ENCODE results near the gene TRIM5.
"Not testable (repeated sequence)": the region's sequence is repeated elsewhere in the genome, so short reads cannot be mapped to it uniquely, and the experiment has no call there.

TRIM5 gene

GRCh38 chr11:5688482-5688881 is 3.6 kb upstream of the TRIM5 start:
- no peak for DNase-seq

GRCh38 chr11:5686426-5686825 is 1.6 kb upstream of the TRIM5 start:
- no peak for DNase-seq

DNA sequence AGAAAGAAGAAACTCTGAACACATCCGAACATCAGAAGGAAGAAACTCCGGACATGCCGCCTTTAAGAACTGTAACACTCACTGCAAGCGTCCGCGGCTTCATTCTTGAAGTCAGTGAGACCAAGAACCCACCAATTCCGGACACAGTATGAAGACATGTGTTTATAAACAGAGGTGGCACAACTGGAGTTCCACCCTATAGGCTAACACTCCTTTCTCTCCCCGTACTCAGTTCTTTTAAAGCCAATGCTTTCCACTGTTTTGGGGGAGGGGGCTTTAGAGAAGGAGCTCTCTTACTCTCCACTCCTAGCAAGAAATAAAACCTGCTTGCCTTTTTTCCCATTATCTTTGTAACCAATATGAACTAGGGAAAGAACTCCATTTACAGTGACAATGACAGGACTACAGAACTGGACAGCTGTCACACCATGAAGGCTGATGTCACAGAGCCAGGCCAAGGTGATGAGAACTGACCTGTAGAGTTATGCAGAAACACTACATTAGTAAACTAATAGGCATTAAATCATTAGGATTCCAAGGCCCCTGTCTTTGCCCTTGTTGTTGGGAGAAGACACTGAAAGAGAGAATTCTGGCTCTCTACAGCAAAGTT is 733 bp downstream of the TRIM5 start:
- no peak for DNase-seq

- not testable (repeated sequence) for DNase-seq
These were observed 1.3 kb downstream of the TRIM5 start for GRCh38 chr11:5683620-5684019.

DNA sequence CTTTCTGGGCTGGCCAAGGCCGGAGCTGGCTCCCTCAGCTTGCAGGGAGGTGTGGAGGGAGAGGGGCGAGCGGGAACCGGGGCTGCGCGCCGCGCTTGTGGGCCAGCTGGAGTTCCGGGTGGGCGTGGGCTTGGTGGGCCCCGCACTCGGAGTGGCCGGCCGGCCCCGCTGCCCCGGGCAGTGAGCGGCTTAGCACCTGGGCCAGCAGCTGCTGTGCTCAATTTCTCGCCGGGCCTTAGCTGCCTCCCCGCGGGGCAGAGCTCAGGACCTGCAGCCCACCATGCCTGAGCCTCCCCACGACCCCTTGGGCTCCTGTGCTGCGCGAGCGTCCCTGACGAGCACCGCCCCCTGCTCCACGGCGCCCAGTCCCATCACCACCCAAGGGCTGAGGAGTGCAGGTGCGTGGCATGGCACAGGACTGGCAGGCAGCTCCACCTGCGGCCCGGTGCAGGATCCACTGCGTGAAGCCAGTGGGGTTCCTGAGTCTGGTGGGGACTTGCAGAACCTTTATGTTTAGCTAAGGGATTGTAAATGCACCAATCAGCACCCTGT is 1.9 kb downstream of the TRIM5 start:
- DNase-seq: not testable (repeated sequence)

- no peak for DNase-seq
These were observed 5.1 kb downstream of the TRIM5 start for GRCh38 chr11:5679811-5680210.

GRCh38 chr11:5674391-5674790 is 10.5 kb downstream of the TRIM5 start:
- no peak for DNase-seq

GRCh38 chr11:5671831-5672230 is 13.0 kb downstream of the TRIM5 start:
- no peak for DNase-seq

DNA sequence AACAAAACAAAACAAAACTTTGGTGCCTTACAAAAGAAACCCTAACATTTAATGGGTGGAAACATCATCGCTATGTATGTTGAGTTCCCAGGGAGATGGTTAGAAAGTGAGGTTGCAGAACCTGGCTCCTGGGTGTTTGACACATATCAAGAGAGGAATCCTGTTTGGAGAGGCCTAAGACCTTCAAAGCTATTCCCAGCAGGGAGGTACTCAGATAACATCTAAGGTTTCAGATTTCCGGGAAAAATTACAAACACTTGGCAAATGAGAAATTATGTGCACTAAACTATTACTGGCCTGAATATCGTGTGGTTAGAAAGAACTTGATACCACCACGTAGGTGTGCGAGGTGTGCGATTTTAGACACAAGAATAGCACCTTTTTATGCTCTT is 18.5 kb downstream of the TRIM5 start:
- DNase-seq: no peak

- DNase-seq: no peak
These were observed 19.0 kb downstream of the TRIM5 start for GRCh38 chr11:5665746-5666401.

DNA sequence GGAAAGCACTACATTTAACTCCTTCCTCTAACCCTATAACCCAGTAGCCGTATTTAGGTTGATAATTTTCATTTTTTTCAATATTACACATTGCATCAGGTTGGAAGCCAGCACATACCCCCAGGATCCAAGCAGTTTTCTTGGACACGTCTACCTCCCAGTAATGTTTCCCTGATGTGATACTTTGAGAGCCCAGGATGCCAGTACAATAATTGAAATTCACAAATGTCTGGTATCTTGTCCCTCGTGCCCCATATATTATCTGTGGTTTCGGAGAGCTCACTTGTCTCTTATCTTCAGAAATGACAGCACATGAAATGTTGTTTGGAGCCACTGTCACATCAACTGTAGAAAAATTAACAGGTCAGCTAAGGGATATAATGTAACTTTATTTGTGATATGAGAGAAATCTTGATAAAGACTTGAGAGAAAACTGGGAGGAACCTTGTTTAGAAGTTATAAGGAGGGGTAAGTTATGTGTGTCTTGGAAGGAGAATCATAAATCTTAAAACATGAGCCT is 19.8 kb downstream of the TRIM5 start:
- DNase-seq: no peak

DNA sequence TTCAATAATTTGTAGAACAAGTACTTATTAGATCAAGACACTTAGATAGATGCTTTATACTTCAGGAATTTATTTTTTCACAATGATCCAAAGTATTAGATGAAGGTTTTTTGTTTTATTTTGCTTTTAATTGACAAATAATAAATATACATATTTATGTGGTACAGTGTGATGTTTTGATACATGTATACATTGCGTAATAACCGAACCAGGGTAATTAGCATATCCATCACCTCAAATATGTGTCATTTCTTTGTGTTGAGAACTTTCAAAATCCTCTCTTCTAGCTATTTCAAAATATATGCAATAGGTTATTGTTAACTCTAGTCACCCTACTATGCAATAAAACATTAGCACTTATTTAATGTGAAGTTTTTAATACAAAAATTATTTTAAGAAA is 21.4 kb downstream of the TRIM5 start:
- DNase-seq: no peak

DNA sequence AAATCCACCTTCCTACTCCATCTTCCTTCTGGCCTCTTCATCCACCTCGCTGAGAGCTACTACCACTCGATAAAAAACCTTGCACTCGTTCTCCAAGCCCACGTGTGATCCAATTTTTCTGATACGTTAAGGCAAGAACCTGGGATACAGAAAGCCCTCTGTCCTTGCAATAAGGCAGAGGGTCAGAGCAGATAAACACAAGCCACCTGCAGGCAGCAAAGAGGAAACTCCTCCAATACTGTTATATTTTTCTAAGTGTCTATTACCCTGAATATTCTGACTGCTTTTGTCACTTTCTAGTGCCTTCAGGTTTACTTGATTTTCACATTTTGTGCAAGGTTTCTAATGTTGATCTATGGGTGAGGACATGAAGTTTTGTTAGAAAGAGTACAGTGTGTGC is 26.6 kb downstream of the TRIM5 start:
- no peak for DNase-seq

- DNase-seq: not testable (repeated sequence)
These were observed 27.9 kb downstream of the TRIM5 start for GRCh38 chr11:5656956-5657355.

- DNase-seq: no peak
These were observed 29.4 kb downstream of the TRIM5 start for GRCh38 chr11:5655474-5655873.

DNA sequence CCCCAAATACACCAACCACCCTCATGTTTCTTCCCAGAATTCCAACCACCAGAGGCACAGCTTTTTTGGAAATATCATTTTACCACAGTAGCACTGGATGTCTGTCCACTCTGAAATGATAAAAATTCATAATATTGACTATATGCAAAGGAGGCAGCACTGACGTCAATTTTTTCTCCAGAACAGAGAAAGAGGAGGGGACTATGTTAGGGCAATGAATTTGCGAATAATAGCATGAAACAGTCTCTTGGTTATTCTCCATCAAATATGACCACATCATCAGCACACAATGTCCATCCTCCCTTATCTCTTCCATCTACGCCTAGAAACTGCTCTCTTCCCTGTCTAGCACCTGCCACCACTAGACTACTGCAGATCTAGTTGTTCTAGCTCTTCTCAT is 38.7 kb downstream of the TRIM5 start:
- no peak for DNase-seq

GRCh38 chr11:5643585-5643984 is 41.3 kb downstream of the TRIM5 start:
- no peak for DNase-seq

GRCh38 chr11:5639953-5640352 is 44.9 kb downstream of the TRIM5 start:
- no peak for DNase-seq

DNA sequence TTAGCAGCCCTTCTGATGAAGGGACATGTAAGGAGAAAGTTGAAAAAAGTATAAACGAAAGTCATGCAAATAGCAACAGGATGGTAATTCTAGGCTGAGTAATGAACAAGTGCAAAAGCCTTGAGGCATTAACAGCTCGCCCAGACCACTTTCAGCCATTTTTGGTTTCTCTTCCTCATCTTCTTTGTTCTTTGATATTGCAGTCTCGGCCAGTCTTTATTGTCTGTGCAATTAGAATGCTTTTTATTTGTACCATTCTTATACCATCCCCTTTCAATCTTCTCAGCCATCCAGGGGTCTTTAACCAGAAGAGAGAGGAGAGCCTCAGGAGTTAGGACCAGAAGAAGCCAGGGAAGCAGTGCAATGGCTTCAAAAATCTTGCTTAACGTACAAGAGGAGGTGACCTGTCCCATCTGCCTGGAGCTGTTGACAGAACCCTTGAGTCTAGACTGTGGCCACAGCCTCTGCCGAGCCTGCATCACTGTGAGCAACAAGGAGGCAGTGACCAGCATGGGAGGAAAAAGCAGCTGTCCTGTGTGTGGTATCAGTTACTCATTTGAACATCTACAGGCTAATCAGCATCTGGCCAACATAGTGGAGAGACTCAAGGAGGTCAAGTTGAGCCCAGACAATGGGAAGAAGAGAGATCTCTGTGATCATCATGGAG is 52.8 kb downstream of the TRIM5 start:
- no peak for DNase-seq

DNA sequence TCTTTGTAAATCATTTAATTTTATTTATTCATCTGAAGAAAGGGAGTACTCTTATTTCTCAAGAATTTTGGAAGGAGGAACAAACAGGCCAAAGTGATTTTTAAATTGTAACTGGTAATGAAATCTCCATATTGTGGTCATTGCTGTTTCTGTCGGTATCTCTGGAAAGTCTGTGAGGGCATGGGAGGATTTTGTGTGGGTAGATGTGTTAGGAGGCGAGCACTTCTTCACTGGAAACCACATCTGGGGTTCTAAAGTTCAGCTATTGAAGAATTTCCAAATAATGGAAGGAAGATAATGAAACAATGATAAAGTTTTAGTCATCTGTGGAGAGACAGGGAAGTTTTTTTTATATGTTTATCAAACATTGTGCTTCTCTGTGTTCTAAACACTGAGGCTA is 53.5 kb downstream of the TRIM5 start:
- no peak for DNase-seq

DNA sequence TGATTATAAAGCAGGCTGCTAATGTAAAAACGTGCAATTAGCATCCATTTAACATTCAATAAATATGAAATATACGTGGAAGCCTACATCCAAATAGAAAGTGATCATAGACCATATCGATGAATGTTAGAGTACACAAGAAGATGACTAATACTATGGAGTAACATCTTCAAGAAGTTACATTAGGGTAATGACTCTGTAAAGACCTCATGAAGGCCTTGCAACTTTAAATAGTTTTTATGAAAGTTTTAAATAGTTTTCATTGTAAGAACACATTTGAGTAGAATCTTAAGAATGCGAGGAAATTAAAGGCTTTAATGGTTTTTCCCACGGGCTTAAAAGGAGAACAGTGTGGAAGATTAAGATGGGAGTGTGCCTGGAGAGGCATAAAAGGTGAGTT is 58.7 kb downstream of the TRIM5 start:
- DNase-seq: no peak

- DNase-seq: no peak
These were observed 59.6 kb downstream of the TRIM5 start for GRCh38 chr11:5625281-5625680.

DNA sequence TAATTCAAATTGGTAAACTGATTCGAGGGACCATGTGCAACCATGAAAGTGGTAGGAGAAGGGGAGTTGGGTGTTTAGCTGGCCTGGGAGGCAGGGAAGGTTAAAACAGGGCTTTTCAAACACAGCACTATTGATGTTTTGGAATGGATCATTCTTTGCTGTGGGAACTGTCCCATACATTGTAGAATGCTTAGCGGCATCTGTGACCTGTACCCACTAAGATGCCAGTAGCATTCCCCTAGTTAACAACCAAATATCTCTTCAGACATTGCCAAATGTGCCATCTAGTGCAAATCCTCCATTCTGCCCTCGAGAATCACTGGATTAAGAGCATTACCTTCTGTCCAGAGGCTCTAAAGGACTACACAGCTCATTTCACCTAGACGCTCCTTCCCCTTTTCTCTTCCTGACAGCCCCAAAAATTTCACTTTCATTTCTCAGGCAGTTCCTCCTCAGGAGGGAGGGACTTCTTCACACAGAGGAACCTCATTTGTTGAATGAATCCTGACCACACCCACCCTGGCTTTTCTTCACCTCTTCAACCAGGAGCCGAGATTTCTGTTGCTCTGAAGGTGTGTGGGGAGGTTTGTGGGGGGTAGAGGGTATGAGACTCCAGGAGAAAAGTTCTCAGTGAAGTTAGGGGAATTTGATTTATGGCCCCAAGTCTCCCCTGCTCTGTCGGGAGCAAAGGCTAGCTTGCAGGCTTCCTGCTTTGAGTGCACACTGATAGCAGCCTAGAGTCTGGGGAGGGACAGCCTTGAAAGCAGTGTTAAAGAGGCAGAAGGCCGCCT is 60.2 kb downstream of the TRIM5 start, which contains the start of gene TRIM34:
TSS of gene TRIM34 (plus strand) at position 513 of the 791 bp plus-strand sequence. CDS start 7,331 bp downstream, outside the sequence.
- no peak for DNase-seq
